Testis (tissue), 3 donors: Measurements from ENCODE around the gene RANBP9. TPM values are rescaled to one million over a fixed set of nuclear protein-coding genes. Genes with fewer than 3 reads are reported as not detected.

Experiments used
- DNase-seq: peaks from one replicate; pipeline ENCODE4 v3.0.0-alpha.2; 2019
- H3K27ac ChIP-seq, 2 donors: fragments of 200-600 bp; sonication (generic); one replicate each; pipeline ENCODE4 v1.5.1; 2019
- H3K27me3 ChIP-seq: fragments of 200-600 bp; sonication (generic); one replicate; pipeline ENCODE4 v1.5.1; 2019
- H3K36me3 ChIP-seq: fragments of 200-600 bp; sonication (generic); one replicate; pipeline ENCODE4 v1.5.1; 2017; ENCODE audit warnings: low read depth; ENCODE audit errors: missing control alignments
- H3K4me1 ChIP-seq: fragments of 200-600 bp; sonication (generic); one replicate; pipeline ENCODE4 v1.5.1; 2019
- H3K4me3 ChIP-seq, 2 donors: fragments of 200-600 bp; sonication (generic); one replicate each; pipeline ENCODE4 v1.5.1; 2017 to 2019
- H3K9me3 ChIP-seq: fragments of 200-600 bp; sonication (generic); one replicate; pipeline ENCODE4 v1.5.1; 2017
- CTCF ChIP-seq, 3 experiments: fragments of 450-650 bp in 2 of 3; fragments of 200-600 bp in 1 of 3; sonication (generic) in 1 of 3; IDR thresholded peaks; one replicate each; pipeline ENCODE4 v1.5.1; 2016 to 2019; ENCODE audit warnings: antibody characterized with exemption in 3 of 3, mild to moderate bottlenecking in 2 of 3, moderate library complexity in 1 of 3
- POLR2A ChIP-seq: fragments of 450-650 bp; IDR thresholded peaks from one replicate; pipeline ENCODE4 v1.6.1; 2017; ENCODE audit warnings: antibody characterized with exemption, mild to moderate bottlenecking, moderate library complexity
- whole genome bisulfite sequencing, 2 donors: methylation state at CpG; one replicate each; pipeline ENCODE4 v1.1.5; 2018; 5-methylcytosine and 5-hydroxymethylcytosine counted together
- intact Hi-C: fragments of 100-400 bp; cut with DNase I; formaldehyde crosslinking; loops from one replicate; pipeline ENCODE4 v1.15.1; 2023; ENCODE audit warnings: low total_unique reads
- polyA plus RNA-seq: library from polyadenylated mRNA; stranded (reverse); fragments of 350-450 nt; fragmentation: Illumina TruSeq; extraction: RNeasy Lipid Tissue Mini Kit (QIAGEN cat#74804); gene quantifications from one replicate; pipeline ENCODE4 v1.2.3, GENCODE V29; 2014; ENCODE audit warnings: low read depth, low replicate concordance; ENCODE audit not compliant: insufficient read depth
- total RNA-seq, 2 donors: library from RNA; depleted of rRNA; stranded (reverse); fragments of >200 nt; gene quantifications; one replicate each; pipeline ENCODE4 v1.2.3, GENCODE V29; 2016

Gene RANBP9
- total and polyA plus RNA-seq, 3 donors from 2014 or later = 114 to 265 (median 131) TPM

- H3K27me3 ChIP-seq = no peaks in the 10 kb centered on the region
- H3K4me1 ChIP-seq = peaks cover 7% of the 10 kb centered on the region
- H3K9me3 ChIP-seq = no peaks in the 10 kb centered on the region
- peak; percentile 84 for DNase-seq
- H3K27ac ChIP-seq = no peak overlapping the region
- intact Hi-C loops = no loop called here
- 32 to 43% methylated on average over 17 of the region's 17 CpGs for WGBS, 2 donors
- H3K4me3 ChIP-seq = no peak overlapping the region
- no peaks in the 10 kb centered on the region for H3K36me3 ChIP-seq
- TF ChIP-seq CTCF (IDR thresholded peaks at IDR 0.05) (no peak), POLR2A (no peak)
These were observed 21.7 kb upstream of the RANBP9 start for GRCh38 chr6:13733178-13733887.

- no peak for DNase-seq
- Histone ChIP-seq H3K4me1 (peaks cover 7% of the 10 kb centered on the region), H3K27ac (no peak overlapping the region), H3K27me3 (no peaks in the 10 kb centered on the region), H3K9me3 (no peaks in the 10 kb centered on the region), H3K36me3 (no peaks in the 10 kb centered on the region), H3K4me3 (no peak overlapping the region)
- WGBS, 2 donors = 88 to 89% methylated on average over 7 of the region's 7 CpGs
- intact Hi-C loops = no loop called here
- TF ChIP-seq POLR2A (no peak), CTCF (IDR thresholded peaks at IDR 0.05) (no peak)
These were observed 19.1 kb upstream of the RANBP9 start for GRCh38 chr6:13730704-13731103.

- Histone ChIP-seq H3K27me3 (no peaks in the 10 kb centered on the region), H3K36me3 (no peaks in the 10 kb centered on the region), H3K9me3 (no peaks in the 10 kb centered on the region), H3K27ac (no peak overlapping the region), H3K4me1 (peaks cover 7% of the 10 kb centered on the region), H3K4me3 (no peak overlapping the region)
- TF ChIP-seq POLR2A = no peak
- TF ChIP-seq CTCF (IDR thresholded peaks at IDR 0.05) = no peak
- DNase-seq = no peak
- intact Hi-C loops = no loop called here
- 91 to 94% methylated on average over 2 of the region's 2 CpGs for WGBS, 2 donors
These were observed 18.3 kb upstream of the RANBP9 start for GRCh38 chr6:13729891-13730290.

DNA sequence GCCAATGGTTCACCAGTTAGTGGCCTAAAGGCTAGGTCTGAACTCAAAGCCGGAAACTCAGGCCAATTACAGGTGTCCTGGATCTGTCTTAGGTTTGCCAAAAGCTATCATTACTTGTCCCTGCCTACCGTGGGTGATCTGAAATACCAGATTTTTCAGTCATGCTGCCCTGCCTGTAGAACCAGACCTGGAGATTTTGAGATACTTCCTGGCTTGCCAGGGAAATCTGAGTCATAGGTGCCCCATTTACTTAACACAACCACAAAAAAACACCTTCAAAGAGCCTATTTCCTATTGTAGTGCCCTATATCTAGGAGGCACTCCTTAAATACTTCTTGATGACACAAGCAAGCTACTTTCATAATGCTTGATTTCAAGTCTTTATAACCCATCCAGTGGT is 13.9 kb upstream of the RANBP9 start:
- H3K27ac ChIP-seq = no peak overlapping the region
- H3K4me1 ChIP-seq = no peaks in the 10 kb centered on the region
- intact Hi-C loops = no loop called here
- no peaks in the 10 kb centered on the region for H3K27me3 ChIP-seq
- 87 to 89% methylated on average over 1 to 2 of the region's 2 CpGs for WGBS, 2 donors
- no peaks in the 10 kb centered on the region for H3K36me3 ChIP-seq
- no peak for DNase-seq
- no peak overlapping the region for H3K4me3 ChIP-seq
- no peak for TF ChIP-seq CTCF (IDR thresholded peaks at IDR 0.05)
- no peak for TF ChIP-seq POLR2A
- no peaks in the 10 kb centered on the region for H3K9me3 ChIP-seq

DNA sequence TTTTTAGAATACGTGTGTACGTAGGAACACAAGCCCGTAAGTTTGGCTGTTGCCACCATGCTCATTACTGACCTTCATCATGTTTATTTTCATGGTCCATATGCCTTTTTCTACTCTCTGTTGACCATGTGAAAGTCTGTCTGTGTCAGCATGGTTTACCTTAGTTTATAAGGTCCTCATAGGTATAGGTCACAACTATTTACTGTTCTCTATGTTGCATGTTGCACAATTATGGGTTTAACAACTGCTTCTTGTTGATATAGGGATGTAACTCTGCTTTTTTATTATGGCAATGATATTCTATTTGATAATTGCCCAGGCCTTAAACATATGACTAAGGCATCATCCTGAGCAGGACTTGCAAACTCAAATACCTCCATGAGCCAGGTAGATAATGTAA is 13.4 kb upstream of the RANBP9 start:
- Histone ChIP-seq H3K4me3 (no peak overlapping the region), H3K9me3 (no peaks in the 10 kb centered on the region), H3K27me3 (no peaks in the 10 kb centered on the region), H3K27ac (no peak overlapping the region), H3K4me1 (no peaks in the 10 kb centered on the region), H3K36me3 (no peaks in the 10 kb centered on the region)
- DNase-seq = no peak
- intact Hi-C loops = no loop called here
- no peak for TF ChIP-seq CTCF (IDR thresholded peaks at IDR 0.05)
- no peak for TF ChIP-seq POLR2A
- 97 to 100% methylated on average over 3 of the region's 3 CpGs for whole genome bisulfite sequencing, 2 donors
